ENCODE measurements around the gene CFAP73.

CFAP73 gene

GRCh38 chr12:113142173-113142885 is 7.2 kb upstream of the CFAP73 start:
- Histone ChIP-seq H3K27me3 (replicated peaks; ENCODE audit: control insufficient read depth, insufficient read depth, low read length) (no peaks in the 10 kb centered on the region; the same call in 1 of the 2 replicates), H3K36me3 (ENCODE audit: control insufficient read depth, insufficient read depth, low read length) (no peaks in the 10 kb centered on the region), H3K4me3 (replicated peaks; ENCODE audit: low read depth, low read length) (no peak overlapping the region)
- no peak for DNase-seq (ENCODE audit: extremely low read depth, insufficient read length)
- TF ChIP-seq CTCF (IDR thresholded peaks at IDR 0.05; ENCODE audit: insufficient read depth, low read length, poor library complexity, severe bottlenecking) = no peak

- no peak overlapping the region for H3K4me3 ChIP-seq (replicated peaks; ENCODE audit: low read depth, low read length)
- no peak for TF ChIP-seq CTCF (IDR thresholded peaks at IDR 0.05; ENCODE audit: insufficient read depth, low read length, poor library complexity, severe bottlenecking)
- H3K36me3 ChIP-seq (ENCODE audit: control insufficient read depth, insufficient read depth, low read length) = no peaks in the 10 kb centered on the region
- H3K27me3 ChIP-seq (replicated peaks; ENCODE audit: control insufficient read depth, insufficient read depth, low read length) = no peaks in the 10 kb centered on the region; the same call in 1 of the 2 replicates
- no peak for DNase-seq (ENCODE audit: extremely low read depth, insufficient read length)
Observed at GRCh38 chr12:113142886-113143332, 6.6 kb upstream of the CFAP73 start.

GRCh38 chr12:113143959-113144358 is 5.6 kb upstream of the CFAP73 start:
- H3K36me3 ChIP-seq (ENCODE audit: control insufficient read depth, insufficient read depth, low read length) = no peaks in the 10 kb centered on the region
- no peak for DNase-seq (ENCODE audit: extremely low read depth, insufficient read length)
- no peaks in the 10 kb centered on the region; the same call in 1 of the 2 replicates for H3K27me3 ChIP-seq (replicated peaks; ENCODE audit: control insufficient read depth, insufficient read depth, low read length)
- no peak overlapping the region for H3K4me3 ChIP-seq (replicated peaks; ENCODE audit: low read depth, low read length)
- no peak for TF ChIP-seq CTCF (IDR thresholded peaks at IDR 0.05; ENCODE audit: insufficient read depth, low read length, poor library complexity, severe bottlenecking)

- Histone ChIP-seq H3K36me3 (ENCODE audit: control insufficient read depth, insufficient read depth, low read length) (no peaks in the 10 kb centered on the region), H3K27me3 (replicated peaks; ENCODE audit: control insufficient read depth, insufficient read depth, low read length) (no peaks in the 10 kb centered on the region; the same call in 1 of the 2 replicates), H3K4me3 (replicated peaks; ENCODE audit: low read depth, low read length) (no peak overlapping the region)
- TF ChIP-seq CTCF (IDR thresholded peaks at IDR 0.05; ENCODE audit: insufficient read depth, low read length, poor library complexity, severe bottlenecking) = no peak
- DNase-seq (ENCODE audit: extremely low read depth, insufficient read length) = no peak
Observed at GRCh38 chr12:113144806-113145205, 4.7 kb upstream of the CFAP73 start.

- no peak for DNase-seq (ENCODE audit: extremely low read depth, insufficient read length)
- H3K4me3 ChIP-seq (replicated peaks; ENCODE audit: low read depth, low read length) = no peak overlapping the region
- no peak for TF ChIP-seq CTCF (IDR thresholded peaks at IDR 0.05; ENCODE audit: insufficient read depth, low read length, poor library complexity, severe bottlenecking)
- no peaks in the 10 kb centered on the region for H3K36me3 ChIP-seq (ENCODE audit: control insufficient read depth, insufficient read depth, low read length)
- H3K27me3 ChIP-seq (replicated peaks; ENCODE audit: control insufficient read depth, insufficient read depth, low read length) = no peaks in the 10 kb centered on the region; the same call in 1 of the 2 replicates
Observed at GRCh38 chr12:113145720-113146551, 3.6 kb upstream of the CFAP73 start.
